ENCODE results near the gene POLR2I. TPM values are rescaled to one million over a fixed set of nuclear protein-coding genes. Genes with fewer than 3 reads are reported as not detected.

The POLR2I gene
- total RNA-seq, 1 experiment from 2014 or later: 146 TPM

- H4K91ac ChIP-seq (ENCODE audit: insufficient read length, low read depth, low read length): no peak overlapping the region
- H3K27ac ChIP-seq (ENCODE audit: insufficient read length, low read depth, low read length): no peak overlapping the region
- H2BK12ac ChIP-seq (ENCODE audit: insufficient read length, low read depth, low read length): no peak overlapping the region
- no peak overlapping the region for H3T11ph ChIP-seq (ENCODE audit: low read length)
- no peak overlapping the region for H4K5ac ChIP-seq (ENCODE audit: insufficient read length, low read depth, low read length)
- H2AK5ac ChIP-seq (ENCODE audit: insufficient read length, low read length): no peak overlapping the region
- Mint-ChIP-seq H3K36me3 (ENCODE audit: insufficient read depth in 1 of 3, low read depth in 3 of 3) (peaks cover 35 to 51% (median 49%) of the 10 kb centered on the region in 3 experiments; a peak in 6 of 7 replicates), H3K4me1 (peaks cover 9 to 14% of the 10 kb centered on the region in 2 experiments), H3K4me3 (peak overlapping the region; percentile 96 to 99), H3K27me3 (ENCODE audit: low read depth) (no peaks in the 10 kb centered on the region; the same call in 1 of the 2 replicates), H3K9me3 (no peaks in the 10 kb centered on the region; a peak in 1 of 5 replicates), H3K27ac (peak overlapping the region in 2 of 3 experiments; percentile 89 to 97; a peak in 2 of 7 replicates)
- H2BK120ac ChIP-seq (ENCODE audit: low read depth, low read length, poor library complexity, severe bottlenecking): no peak overlapping the region
- no peaks in the 10 kb centered on the region for H3K27me3 ChIP-seq (ENCODE audit: insufficient read depth, low read length)
- H3K4ac ChIP-seq (ENCODE audit: low read depth, low read length): no peak overlapping the region
- no peaks in the 10 kb centered on the region for H3K9me3 ChIP-seq (ENCODE audit: control insufficient read depth, low read depth, low read length)
- no peak overlapping the region for H2BK15ac ChIP-seq (ENCODE audit: low read depth, low read length)
- no peak for TF ChIP-seq CTCF (conservative IDR thresholded peaks at IDR 0.05)
- peaks cover 4% of the 10 kb centered on the region for H3K23me2 ChIP-seq (ENCODE audit: insufficient read length, low read depth, low read length, poor library complexity, severe bottlenecking)
- no peak overlapping the region for H3K9ac ChIP-seq (ENCODE audit: extremely low read depth, insufficient read length, low read length)
- no peak overlapping the region for H2BK5ac ChIP-seq (ENCODE audit: insufficient read length, low read length)
- H4K20me1 ChIP-seq (ENCODE audit: control insufficient read depth, insufficient read depth, insufficient read length): no peaks in the 10 kb centered on the region
- H3K79me2 ChIP-seq (ENCODE audit: insufficient read depth, low read length): no peaks in the 10 kb centered on the region
- no peak overlapping the region for H3K14ac ChIP-seq (ENCODE audit: insufficient read depth, low read length)
- H2BK20ac ChIP-seq (ENCODE audit: low read depth, low read length, poor library complexity, severe bottlenecking): no peak overlapping the region
- no peak overlapping the region for H3K23ac ChIP-seq (ENCODE audit: insufficient read length, low read depth, low read length)
- no peak overlapping the region for H3K4me2 ChIP-seq (ENCODE audit: insufficient read depth, insufficient read length, low read length)
- H2AFZ ChIP-seq (ENCODE audit: low read length): no peak overlapping the region
- no peak for DNase-seq
- no peaks in the 10 kb centered on the region for H3K4me1 ChIP-seq (ENCODE audit: insufficient read depth, low read length)
- no peak overlapping the region for H4K8ac ChIP-seq (replicated peaks; ENCODE audit: insufficient read length, low read depth, low read length)
- H3K56ac ChIP-seq (ENCODE audit: insufficient read length, low read depth, low read length): no peak overlapping the region
- WGBS (ENCODE audit: extremely low coverage, insufficient read length, low lambda C conversion rate): no CpG with 5 or more reads among the region's 14 CpGs
- no peaks in the 10 kb centered on the region for H3K79me1 ChIP-seq (ENCODE audit: insufficient read depth, low read depth, low read length, poor library complexity, severe bottlenecking)
- no peak overlapping the region for H3K18ac ChIP-seq (ENCODE audit: insufficient read length, low read depth, low read length)
These were observed 27.4 kb upstream of the POLR2I start for GRCh38 chr19:36142046-36142445.

Measured in H9 (cell line).